Mesendoderm (in vitro differentiated cells): ENCODE results near the gene LRRC46.

Experiments used
- DNase-seq: peaks from one replicate; pipeline ENCODE4 v3.0.0; 2013
- H2AK5ac ChIP-seq: 2 replicates; pipeline ENCODE4 v1.6.1; 2013; ENCODE audit warnings: low read length, inconsistent platforms
- H2BK120ac ChIP-seq: 2 replicates; pipeline ENCODE4 v1.6.1; 2013; ENCODE audit warnings: low read depth, mild to moderate bottlenecking, low read length, moderate library complexity, mixed read lengths
- H2BK15ac ChIP-seq: replicated peaks from 2 replicates; pipeline ENCODE4 v1.6.1; 2013; ENCODE audit warnings: low read depth, mild to moderate bottlenecking, moderate library complexity
- H2BK5ac ChIP-seq: 2 replicates; pipeline ENCODE4 v1.6.1; 2013; ENCODE audit warnings: low read length, inconsistent platforms
- H3K18ac ChIP-seq: 2 replicates; pipeline ENCODE4 v1.6.1; 2013; ENCODE audit warnings: mild to moderate bottlenecking, low read length, mixed read lengths
- H3K23ac ChIP-seq: one replicate; pipeline ENCODE4 v1.6.1; 2013; ENCODE audit warnings: low read length
- H3K27ac ChIP-seq: 2 replicates; pipeline ENCODE4 v1.5.1; 2013; ENCODE audit warnings: low read depth, mild to moderate bottlenecking, inconsistent platforms, low read length, moderate library complexity
- H3K27me3 ChIP-seq: 2 replicates; pipeline ENCODE4 v1.6.1; 2013; ENCODE audit warnings: low read length, control low read depth, mild to moderate bottlenecking, inconsistent platforms; ENCODE audit not compliant: insufficient read depth, poor library complexity
- H3K36me3 ChIP-seq: 2 replicates; pipeline ENCODE4 v1.6.1; 2013; ENCODE audit warnings: low read length, inconsistent platforms; ENCODE audit not compliant: control insufficient read depth, insufficient read depth
- H3K4ac ChIP-seq: one replicate; pipeline ENCODE4 v1.6.1; 2013; ENCODE audit warnings: low read depth, mild to moderate bottlenecking, low read length, moderate library complexity
- H3K4me1 ChIP-seq: 2 replicates; pipeline ENCODE4 v1.6.1; 2013; ENCODE audit warnings: low read depth, low read length, inconsistent platforms; ENCODE audit not compliant: control insufficient read depth
- H3K4me2 ChIP-seq: 2 replicates; pipeline ENCODE4 v1.6.1; 2013; ENCODE audit warnings: low read length
- H3K4me3 ChIP-seq: 2 replicates; pipeline ENCODE4 v1.5.1; 2013; ENCODE audit warnings: mild to moderate bottlenecking, low read length
- H3K56ac ChIP-seq: one replicate; pipeline ENCODE4 v1.6.1; 2013; ENCODE audit warnings: low read length
- H3K79me1 ChIP-seq: 2 replicates; pipeline ENCODE4 v1.6.1; 2013; ENCODE audit warnings: low read length, inconsistent platforms
- H3K79me2 ChIP-seq: 2 replicates; pipeline ENCODE4 v1.6.1; 2013; ENCODE audit warnings: mild to moderate bottlenecking, low read length; ENCODE audit not compliant: control insufficient read depth, insufficient read depth
- H3K9ac ChIP-seq: 2 replicates; pipeline ENCODE4 v1.6.1; 2013; ENCODE audit warnings: low read length, inconsistent platforms
- H4K5ac ChIP-seq: one replicate; pipeline ENCODE4 v1.6.1; 2013; ENCODE audit warnings: low read length
- H4K8ac ChIP-seq: one replicate; pipeline ENCODE4 v1.6.1; 2013; ENCODE audit warnings: low read depth, mild to moderate bottlenecking, control low read depth, low read length, moderate library complexity
- WGBS: extraction: QIAGEN DNeasy Blood & Tissue Kit; methylation state at CpG from one replicate; pipeline ENCODE4 v1.1.7; 2013; ENCODE audit warnings: low lambda C conversion rate, missing lambda C conversion rate; ENCODE audit not compliant: insufficient coverage; ENCODE audit errors: extremely low coverage; 5-methylcytosine and 5-hydroxymethylcytosine counted together

Gene LRRC46

DNA sequence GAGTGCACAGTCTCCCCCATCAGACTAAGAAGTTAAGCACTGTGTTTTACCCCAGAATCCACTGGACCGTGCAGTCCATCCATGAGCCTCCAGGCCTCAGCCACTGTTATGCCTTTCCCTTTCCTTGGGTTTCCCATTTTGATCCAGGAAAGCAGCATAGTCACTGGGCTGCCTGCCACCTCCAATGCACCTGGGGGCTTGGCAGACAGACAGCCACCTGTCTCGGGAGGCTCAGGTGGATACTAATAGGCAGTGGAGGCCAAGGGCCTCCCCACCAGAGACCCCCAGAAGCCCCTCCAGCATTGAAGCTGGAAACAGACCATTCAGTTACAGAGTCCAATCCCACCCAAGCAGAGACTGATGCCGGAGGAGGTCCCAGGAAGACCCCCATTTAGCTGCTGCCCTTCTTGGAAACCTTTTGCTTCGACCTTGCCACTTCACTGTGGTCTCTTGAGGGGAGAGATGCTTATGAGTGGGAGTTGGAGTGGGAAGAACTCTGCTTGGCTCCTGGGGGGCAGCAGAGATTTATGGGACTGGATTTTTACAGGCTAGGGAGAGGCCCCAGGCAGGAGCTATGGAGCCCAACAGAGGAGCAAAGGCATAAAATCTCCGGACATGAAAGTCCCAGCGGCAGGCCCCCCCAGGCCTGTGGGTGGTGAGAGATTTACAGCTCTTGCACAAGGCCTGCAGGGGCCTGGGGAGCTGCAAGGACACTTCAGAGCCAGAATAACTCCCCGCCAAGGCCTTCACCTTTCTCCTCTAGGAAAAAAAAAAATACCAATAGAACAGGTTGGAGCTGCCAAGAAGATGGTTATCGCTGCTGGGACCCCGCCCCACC lies 52.3 kb downstream of the LRRC46 start:
- Histone ChIP-seq H3K23ac (no peak overlapping the region), H2BK5ac (no peak overlapping the region), H3K4me1 (peaks cover 10% of the 10 kb centered on the region), H2BK15ac (no peak overlapping the region), H3K79me2 (no peaks in the 10 kb centered on the region), H2BK120ac (no peak overlapping the region), H4K5ac (no peak overlapping the region), H3K4me3 (no peak overlapping the region), H3K56ac (peak overlapping the region; percentile 42), H3K27ac (no peak overlapping the region), H3K4ac (no peak overlapping the region), H3K4me2 (no peak overlapping the region), H3K27me3 (no peaks in the 10 kb centered on the region), H3K36me3 (no peaks in the 10 kb centered on the region), H4K8ac (no peak overlapping the region), H3K79me1 (no peaks in the 10 kb centered on the region), H2AK5ac (no peak overlapping the region), H3K18ac (no peak overlapping the region), H3K9ac (no peak overlapping the region)
- DNase-seq: no peak
- WGBS: no CpG with 5 or more reads among the region's 9 CpGs

DNA sequence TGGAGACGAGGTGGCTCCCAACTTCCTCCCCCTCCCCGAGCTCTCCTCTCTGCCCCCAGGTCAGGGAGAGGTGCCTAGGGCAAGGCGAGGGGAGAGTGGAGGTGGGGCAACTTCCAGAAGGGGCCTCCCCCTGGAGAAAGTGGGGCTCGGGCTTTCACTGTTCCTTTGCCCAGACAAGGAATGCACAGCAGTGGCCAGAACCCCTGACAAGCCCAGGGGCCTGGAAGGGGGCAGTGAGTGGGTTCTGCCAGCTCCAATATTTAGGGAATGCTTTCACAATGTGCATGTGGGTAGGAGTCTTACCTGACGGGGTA lies 52.9 kb downstream of the LRRC46 start:
- Histone ChIP-seq H2BK15ac (no peak overlapping the region), H3K9ac (no peak overlapping the region), H3K4me3 (no peak overlapping the region), H3K18ac (no peak overlapping the region), H3K56ac (peak overlapping the region; percentile 42), H4K8ac (no peak overlapping the region), H3K36me3 (no peaks in the 10 kb centered on the region), H3K27me3 (no peaks in the 10 kb centered on the region), H4K5ac (no peak overlapping the region), H3K79me2 (no peaks in the 10 kb centered on the region), H3K4me1 (peaks cover 7% of the 10 kb centered on the region), H2BK120ac (no peak overlapping the region), H3K23ac (no peak overlapping the region), H2BK5ac (no peak overlapping the region), H3K27ac (no peak overlapping the region), H3K4ac (no peak overlapping the region), H2AK5ac (no peak overlapping the region), H3K79me1 (no peaks in the 10 kb centered on the region), H3K4me2 (no peak overlapping the region)
- no peak for DNase-seq
- WGBS: no CpG with 5 or more reads among the region's 5 CpGs

DNA sequence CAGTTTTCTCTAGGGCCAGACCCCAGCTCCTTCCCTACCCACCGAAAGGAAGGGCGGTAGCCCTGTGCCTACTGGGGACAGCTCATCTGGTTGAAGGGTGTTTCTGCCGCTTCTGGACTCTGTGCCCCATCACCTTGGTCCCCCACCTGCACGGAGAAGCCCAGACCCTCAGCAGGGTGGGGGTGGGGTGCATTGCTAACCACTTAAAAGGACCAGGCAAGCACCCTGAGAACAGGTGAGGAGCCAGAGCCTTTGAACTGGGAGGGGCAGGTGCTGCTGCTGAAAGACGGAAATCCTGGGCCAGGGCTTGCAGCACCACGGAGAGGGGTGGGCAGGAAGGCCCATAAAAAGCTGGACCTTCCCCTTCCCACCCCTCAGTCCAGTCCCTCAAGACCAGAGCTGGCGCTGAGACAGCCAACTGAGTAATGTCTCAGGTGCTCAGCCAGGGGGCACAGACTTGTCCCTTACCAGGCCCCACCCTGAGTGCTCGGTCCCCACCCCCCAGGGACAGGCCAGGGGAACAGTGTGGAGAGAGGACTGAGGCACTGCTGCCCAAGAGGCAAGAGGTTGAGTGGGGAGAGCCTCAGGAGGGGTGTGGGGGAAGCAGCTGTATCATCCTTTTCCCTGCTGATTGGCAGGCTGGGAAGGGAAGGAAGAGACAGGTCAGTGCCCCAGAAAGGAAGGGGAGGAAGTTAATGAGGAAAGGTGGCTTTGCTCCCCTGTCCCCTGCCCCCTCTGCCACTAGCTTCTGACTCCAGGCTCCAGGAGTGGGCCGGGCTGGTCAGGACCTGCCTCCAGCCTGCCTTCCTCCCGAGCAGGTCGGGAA lies 53.6 kb downstream of the LRRC46 start:
- Histone ChIP-seq H3K27ac (no peak overlapping the region), H4K8ac (no peak overlapping the region), H3K9ac (peak overlapping the region; percentile 24)

More for the DNA sequence above, 53.6 kb downstream of the LRRC46 start:
- Histone ChIP-seq H3K4ac (no peak overlapping the region), H3K79me2 (no peaks in the 10 kb centered on the region), H2AK5ac (no peak overlapping the region), H3K56ac (peak overlapping the region; percentile 70), H3K79me1 (no peaks in the 10 kb centered on the region), H3K36me3 (no peaks in the 10 kb centered on the region), H3K23ac (no peak overlapping the region), H2BK5ac (no peak overlapping the region), H3K18ac (no peak overlapping the region), H2BK15ac (no peak overlapping the region), H3K4me1 (peaks cover 7% of the 10 kb centered on the region), H4K5ac (no peak overlapping the region), H3K27me3 (no peaks in the 10 kb centered on the region), H3K4me2 (no peak overlapping the region), H2BK120ac (no peak overlapping the region), H3K4me3 (no peak overlapping the region)
- no peak for DNase-seq
- no CpG with 5 or more reads among the region's 11 CpGs for WGBS
